HG02763 (cell line): ENCODE data around the gene APOH.
A peak's percentile ranks its signal among the peaks of the same experiment; 100 is the strongest.

Experiments
- ATAC-seq: cut with Tn5 transposase; IDR thresholded peaks from one replicate; pipeline ENCODE4 v1.9.1; 2021; ENCODE audit warnings: mild to moderate bottlenecking, moderate library complexity; ENCODE audit not compliant: unreplicated experiment

The APOH gene

GRCh38 chr17:66198242-66198641 lies 31.0 kb downstream of the APOH start:
- ATAC-seq = no peak

- no peak for ATAC-seq
These were observed 36.9 kb downstream of the APOH start for GRCh38 chr17:66192378-66192687.

- peak; percentile 61 for ATAC-seq
These were observed 37.4 kb downstream of the APOH start, which contains the start of gene CEP112 for GRCh38 chr17:66191593-66192377. TSS of gene CEP112 (minus strand) at chr17:66192133.

GRCh38 chr17:66190738-66191592 lies 38.2 kb downstream of the APOH start:
- no peak for ATAC-seq

- ATAC-seq = no peak
These were observed 41.5 kb downstream of the APOH start for GRCh38 chr17:66187718-66188117.

GRCh38 chr17:66185862-66186261 lies 43.4 kb downstream of the APOH start:
- ATAC-seq = no peak

- ATAC-seq = no peak
These were observed 44.8 kb downstream of the APOH start for GRCh38 chr17:66184392-66184791.

- ATAC-seq = no peak
These were observed 45.7 kb downstream of the APOH start for GRCh38 chr17:66183529-66183928.

GRCh38 chr17:66178642-66179041 lies 50.6 kb downstream of the APOH start:
- ATAC-seq = no peak

GRCh38 chr17:66177048-66177447 lies 52.2 kb downstream of the APOH start:
- no peak for ATAC-seq

- ATAC-seq = no peak
These were observed 53.3 kb downstream of the APOH start for GRCh38 chr17:66175892-66176291.

- ATAC-seq = no peak
These were observed 56.5 kb downstream of the APOH start for GRCh38 chr17:66172691-66173223.

- no peak for ATAC-seq
These were observed 57.1 kb downstream of the APOH start for GRCh38 chr17:66172144-66172543.

- no peak for ATAC-seq
These were observed 57.5 kb downstream of the APOH start for GRCh38 chr17:66171692-66172091.

- no peak for ATAC-seq
These were observed 58.0 kb downstream of the APOH start for GRCh38 chr17:66171172-66171571.

GRCh38 chr17:66169839-66170238 lies 59.4 kb downstream of the APOH start:
- no peak for ATAC-seq

- ATAC-seq = no peak
These were observed 61.9 kb downstream of the APOH start for GRCh38 chr17:66167189-66167815.

GRCh38 chr17:66165537-66166123 lies 63.6 kb downstream of the APOH start:
- no peak for ATAC-seq
